ENCODE results near the gene TPCN1.

The TPCN1 gene

DNA sequence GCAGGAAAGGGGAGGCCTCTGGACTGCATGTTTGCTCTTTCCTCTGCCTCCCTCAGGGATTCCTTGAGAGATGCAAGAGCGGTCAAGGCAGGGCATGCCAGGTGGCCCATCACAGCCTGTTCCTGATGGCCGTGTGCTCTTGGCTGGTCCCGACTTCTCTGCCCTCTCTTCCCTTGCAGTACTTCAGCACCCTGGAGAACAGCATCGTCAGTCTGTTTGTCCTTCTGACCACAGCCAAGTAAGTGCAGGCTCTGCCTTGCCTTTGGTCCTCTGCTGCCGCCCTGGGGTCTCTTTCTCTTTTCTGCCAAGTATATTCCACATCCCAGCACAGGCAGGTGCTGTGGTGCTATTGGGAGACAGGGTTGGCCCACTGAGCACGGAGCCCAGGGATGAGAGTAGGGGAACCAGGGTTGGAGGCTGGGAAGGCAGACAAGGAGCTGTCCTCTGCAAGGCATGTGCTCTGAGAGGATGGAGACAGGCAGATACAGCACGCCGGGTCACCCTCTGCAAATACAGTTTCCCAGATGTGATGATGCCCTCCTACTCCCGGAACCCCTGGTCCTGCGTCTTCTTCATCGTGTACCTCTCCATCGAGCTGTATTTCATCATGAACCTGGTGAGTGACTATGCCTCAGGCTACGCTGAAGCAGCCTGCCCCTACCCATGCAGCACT, 51.9 kb downstream of the TPCN1 start:
- Histone ChIP-seq H3K9me3 (ENCODE audit: control insufficient read depth, low read length) (no peaks in the 10 kb centered on the region), H3K4me3 (ENCODE audit: insufficient read depth, low read depth, low read length) (no peak overlapping the region), H3K36me3 (ENCODE audit: control insufficient read depth, insufficient read depth, low read length) (no peaks in the 10 kb centered on the region), H3K27ac (ENCODE audit: insufficient read depth, low read depth, low read length, poor library complexity, severe bottlenecking) (no peak overlapping the region), H3K4me1 (ENCODE audit: control insufficient read depth, insufficient read depth, low read length) (peaks cover 13% of the 10 kb centered on the region), H3K27me3 (ENCODE audit: control insufficient read depth, insufficient read depth, low read length, poor library complexity, severe bottlenecking) (no peaks in the 10 kb centered on the region)
- WGBS, 2 experiments, result 90 to 92% methylated on average over 13 of the region's 13 CpGs

DNA sequence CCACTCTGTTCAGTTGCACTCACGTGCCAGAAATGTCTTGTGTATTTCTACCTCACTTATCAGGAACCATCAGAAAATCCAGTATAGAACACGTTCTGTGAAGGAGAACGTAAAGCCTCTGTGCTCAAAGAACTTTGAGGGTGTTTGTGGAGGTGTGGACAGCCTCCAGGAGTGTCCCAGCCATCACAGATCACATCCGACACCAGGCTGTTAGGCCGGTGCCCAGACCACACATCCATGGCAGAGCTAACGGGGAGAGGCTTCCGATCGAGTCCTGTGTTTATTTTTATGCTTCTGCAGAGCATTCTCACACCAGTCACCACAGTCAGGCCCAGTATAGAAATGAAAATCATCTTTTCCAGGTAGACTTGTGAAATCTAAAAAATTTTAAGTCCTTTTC, 53.6 kb downstream of the TPCN1 start:
- H3K27me3 ChIP-seq (ENCODE audit: control insufficient read depth, insufficient read depth, low read length, poor library complexity, severe bottlenecking), result no peaks in the 10 kb centered on the region
- 96% methylated on average over 8 of the region's 8 CpGs for WGBS, 2 experiments
- H3K9me3 ChIP-seq (ENCODE audit: control insufficient read depth, low read length), result no peaks in the 10 kb centered on the region
- H3K4me3 ChIP-seq (ENCODE audit: insufficient read depth, low read depth, low read length), result no peak overlapping the region
- no peaks in the 10 kb centered on the region for H3K36me3 ChIP-seq (ENCODE audit: control insufficient read depth, insufficient read depth, low read length)
- H3K27ac ChIP-seq (ENCODE audit: insufficient read depth, low read depth, low read length, poor library complexity, severe bottlenecking), result no peak overlapping the region
- H3K4me1 ChIP-seq (ENCODE audit: control insufficient read depth, insufficient read depth, low read length), result peaks cover 13% of the 10 kb centered on the region

DNA sequence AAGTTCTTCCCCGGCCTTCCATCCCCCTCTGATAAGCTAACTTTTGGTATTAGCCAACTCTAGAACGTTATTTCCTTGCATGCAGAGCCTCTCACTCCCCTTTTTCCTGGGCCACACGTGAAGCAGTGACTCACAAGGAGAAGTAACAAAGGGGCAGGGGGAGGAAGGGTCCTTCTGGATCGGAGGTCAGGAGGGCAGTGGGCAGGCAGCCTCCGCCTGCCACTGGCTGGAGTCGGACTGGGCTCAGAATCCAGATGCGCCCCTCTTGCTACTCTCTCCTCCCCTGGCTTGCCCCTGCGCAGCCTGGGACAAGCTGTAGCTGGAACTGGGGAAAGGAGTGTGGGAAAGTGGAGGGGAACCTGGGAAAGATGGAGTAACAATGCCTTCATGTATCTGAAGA, 55.0 kb downstream of the TPCN1 start:
- Histone ChIP-seq H3K4me1 (ENCODE audit: control insufficient read depth, insufficient read depth, low read length) (peaks cover 13% of the 10 kb centered on the region), H3K4me3 (ENCODE audit: insufficient read depth, low read depth, low read length) (no peak overlapping the region), H3K9me3 (ENCODE audit: control insufficient read depth, low read length) (no peaks in the 10 kb centered on the region), H3K36me3 (ENCODE audit: control insufficient read depth, insufficient read depth, low read length) (no peaks in the 10 kb centered on the region), H3K27ac (ENCODE audit: insufficient read depth, low read depth, low read length, poor library complexity, severe bottlenecking) (no peak overlapping the region), H3K27me3 (ENCODE audit: control insufficient read depth, insufficient read depth, low read length, poor library complexity, severe bottlenecking) (no peaks in the 10 kb centered on the region)
- WGBS, 2 experiments, result 69 to 75% methylated on average over 7 to 8 of the region's 8 CpGs

DNA sequence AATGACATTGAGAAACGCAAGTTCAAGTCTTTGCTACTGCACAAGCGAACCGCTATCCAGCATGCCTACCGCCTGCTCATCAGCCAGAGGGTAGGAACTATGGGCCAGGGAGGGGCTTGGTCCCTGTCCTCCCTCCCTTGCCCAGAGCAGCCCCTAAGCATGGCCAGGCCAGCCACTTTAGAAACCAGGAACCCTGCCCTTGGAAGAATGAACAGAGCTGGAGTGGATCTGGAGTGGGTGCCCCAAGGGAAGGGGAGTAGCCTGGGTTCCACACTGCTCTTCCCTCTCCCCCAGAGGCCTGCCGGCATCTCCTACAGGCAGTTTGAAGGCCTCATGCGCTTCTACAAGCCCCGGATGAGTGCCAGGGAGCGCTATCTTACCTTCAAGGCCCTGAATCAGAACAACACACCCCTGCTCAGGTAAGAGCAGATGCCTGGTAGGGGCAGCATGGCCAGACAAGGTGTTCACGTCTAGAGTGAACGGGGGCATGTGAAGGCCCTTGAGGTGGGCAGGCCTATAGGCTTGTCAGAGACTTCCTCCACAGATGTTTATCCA, 55.8 kb downstream of the TPCN1 start:
- Histone ChIP-seq H3K9me3 (ENCODE audit: control insufficient read depth, low read length) (no peaks in the 10 kb centered on the region), H3K27ac (ENCODE audit: insufficient read depth, low read depth, low read length, poor library complexity, severe bottlenecking) (no peak overlapping the region), H3K4me1 (ENCODE audit: control insufficient read depth, insufficient read depth, low read length) (peaks cover 9% of the 10 kb centered on the region), H3K36me3 (ENCODE audit: control insufficient read depth, insufficient read depth, low read length) (no peaks in the 10 kb centered on the region), H3K4me3 (ENCODE audit: insufficient read depth, low read depth, low read length) (no peak overlapping the region), H3K27me3 (ENCODE audit: control insufficient read depth, insufficient read depth, low read length, poor library complexity, severe bottlenecking) (no peaks in the 10 kb centered on the region)
- 94 to 95% methylated on average over 10 of the region's 10 CpGs for WGBS, 2 experiments

DNA sequence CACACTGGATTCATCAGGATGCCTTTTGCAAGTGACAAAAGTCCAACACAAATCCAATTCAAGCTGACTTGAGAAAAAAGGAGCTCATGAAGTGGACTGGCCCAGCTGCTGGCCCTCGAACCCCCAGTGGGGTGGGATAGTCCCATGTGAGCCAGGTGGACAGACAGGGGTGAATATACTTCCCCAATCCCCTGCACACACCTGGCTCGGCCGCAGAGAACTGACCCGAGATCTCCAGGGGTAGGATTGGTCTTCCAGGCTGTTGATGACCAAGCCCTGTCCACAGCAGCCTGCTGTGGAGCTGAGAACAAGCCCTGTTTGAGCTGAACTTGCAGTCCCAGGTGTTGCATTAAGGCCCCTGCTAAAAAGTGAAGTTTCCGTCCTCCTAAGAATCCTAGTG, 56.2 kb downstream of the TPCN1 start:
- Histone ChIP-seq H3K27ac (ENCODE audit: insufficient read depth, low read depth, low read length, poor library complexity, severe bottlenecking) (no peak overlapping the region), H3K27me3 (ENCODE audit: control insufficient read depth, insufficient read depth, low read length, poor library complexity, severe bottlenecking) (no peaks in the 10 kb centered on the region), H3K36me3 (ENCODE audit: control insufficient read depth, insufficient read depth, low read length) (no peaks in the 10 kb centered on the region), H3K4me3 (ENCODE audit: insufficient read depth, low read depth, low read length) (no peak overlapping the region), H3K4me1 (ENCODE audit: control insufficient read depth, insufficient read depth, low read length) (peaks cover 5% of the 10 kb centered on the region), H3K9me3 (ENCODE audit: control insufficient read depth, low read length) (no peaks in the 10 kb centered on the region)
- WGBS, 2 experiments, result 89 to 95% methylated on average over 5 of the region's 5 CpGs

DNA sequence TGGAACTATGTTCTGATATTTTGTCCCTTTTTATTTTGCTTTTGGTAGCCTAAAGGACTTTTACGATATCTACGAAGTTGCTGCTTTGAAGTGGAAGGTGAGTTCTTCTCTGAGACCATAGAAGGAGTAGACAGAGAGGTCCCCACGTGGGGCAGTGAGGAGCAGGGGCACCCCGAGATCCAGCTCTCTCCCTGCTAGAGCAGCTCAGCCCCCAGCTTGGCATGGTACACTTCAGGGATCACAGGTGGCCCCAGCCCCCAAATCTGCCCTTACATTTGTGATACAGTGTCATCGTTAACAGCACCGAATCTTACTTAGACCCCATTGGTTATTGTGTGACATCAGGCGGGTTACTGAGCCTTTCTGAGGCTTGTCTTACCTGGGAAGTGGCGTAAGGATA, 56.9 kb downstream of the TPCN1 start:
- Histone ChIP-seq H3K27me3 (ENCODE audit: control insufficient read depth, insufficient read depth, low read length, poor library complexity, severe bottlenecking) (no peaks in the 10 kb centered on the region), H3K9me3 (ENCODE audit: control insufficient read depth, low read length) (no peaks in the 10 kb centered on the region), H3K36me3 (ENCODE audit: control insufficient read depth, insufficient read depth, low read length) (no peaks in the 10 kb centered on the region), H3K27ac (ENCODE audit: insufficient read depth, low read depth, low read length, poor library complexity, severe bottlenecking) (no peak overlapping the region), H3K4me1 (ENCODE audit: control insufficient read depth, insufficient read depth, low read length) (peaks cover 5% of the 10 kb centered on the region), H3K4me3 (ENCODE audit: insufficient read depth, low read depth, low read length) (no peak overlapping the region)
- 90 to 92% methylated on average over 8 of the region's 8 CpGs for WGBS, 2 experiments

DNA sequence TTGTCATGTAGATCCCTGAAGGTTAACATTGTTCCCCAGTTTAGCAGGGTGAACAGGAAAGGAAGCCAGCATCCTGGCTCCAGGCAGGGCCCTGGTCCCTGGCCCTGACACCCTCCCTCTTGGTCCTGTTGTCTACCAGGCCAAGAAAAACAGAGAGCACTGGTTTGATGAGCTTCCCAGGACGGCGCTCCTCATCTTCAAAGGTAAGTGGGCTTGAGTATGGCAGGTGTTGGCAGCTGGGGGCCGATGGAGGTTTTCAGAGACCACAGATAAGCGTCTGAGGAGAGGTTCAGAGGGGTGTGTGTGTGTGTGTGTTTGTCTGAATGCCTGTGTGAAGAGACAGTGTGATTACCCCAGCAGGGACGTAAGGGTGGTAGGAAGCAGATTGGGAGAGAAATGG, 57.4 kb downstream of the TPCN1 start:
- no peaks in the 10 kb centered on the region for H3K36me3 ChIP-seq (ENCODE audit: control insufficient read depth, insufficient read depth, low read length)
- no peaks in the 10 kb centered on the region for H3K9me3 ChIP-seq (ENCODE audit: control insufficient read depth, low read length)
- no peaks in the 10 kb centered on the region for H3K27me3 ChIP-seq (ENCODE audit: control insufficient read depth, insufficient read depth, low read length, poor library complexity, severe bottlenecking)
- WGBS, 2 experiments, result 87 to 90% methylated on average over 5 of the region's 5 CpGs
- no peak overlapping the region for H3K27ac ChIP-seq (ENCODE audit: insufficient read depth, low read depth, low read length, poor library complexity, severe bottlenecking)
- H3K4me3 ChIP-seq (ENCODE audit: insufficient read depth, low read depth, low read length), result no peak overlapping the region
- peaks cover 5% of the 10 kb centered on the region for H3K4me1 ChIP-seq (ENCODE audit: control insufficient read depth, insufficient read depth, low read length)

DNA sequence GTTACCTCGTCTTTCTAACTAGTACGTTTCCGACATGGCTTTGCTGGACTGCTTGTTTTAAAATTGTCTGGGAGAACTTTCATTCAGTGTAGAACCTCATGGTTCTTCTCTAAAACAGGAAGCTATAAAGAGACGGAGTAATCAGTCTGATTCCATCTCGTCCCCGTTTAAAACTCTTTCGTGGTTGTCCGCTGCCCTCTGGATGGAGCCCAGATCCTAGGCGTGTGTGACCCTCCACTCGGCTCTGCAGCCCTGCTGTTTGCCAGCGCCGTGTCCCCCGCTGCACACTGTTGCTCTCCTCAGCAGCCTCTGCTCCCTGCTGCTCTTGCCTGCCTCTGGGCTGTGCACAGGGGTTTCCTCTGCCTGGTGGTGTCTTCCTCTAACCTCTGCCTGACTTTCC, 63.5 kb downstream of the TPCN1 start:
- Histone ChIP-seq H3K27ac (ENCODE audit: insufficient read depth, low read depth, low read length, poor library complexity, severe bottlenecking) (no peak overlapping the region), H3K4me1 (ENCODE audit: control insufficient read depth, insufficient read depth, low read length) (peaks cover 12% of the 10 kb centered on the region), H3K36me3 (ENCODE audit: control insufficient read depth, insufficient read depth, low read length) (no peaks in the 10 kb centered on the region), H3K9me3 (ENCODE audit: control insufficient read depth, low read length) (no peaks in the 10 kb centered on the region), H3K4me3 (ENCODE audit: insufficient read depth, low read depth, low read length) (no peak overlapping the region), H3K27me3 (ENCODE audit: control insufficient read depth, insufficient read depth, low read length, poor library complexity, severe bottlenecking) (no peaks in the 10 kb centered on the region)
- 90 to 92% methylated on average over 13 of the region's 13 CpGs for WGBS, 2 experiments

DNA sequence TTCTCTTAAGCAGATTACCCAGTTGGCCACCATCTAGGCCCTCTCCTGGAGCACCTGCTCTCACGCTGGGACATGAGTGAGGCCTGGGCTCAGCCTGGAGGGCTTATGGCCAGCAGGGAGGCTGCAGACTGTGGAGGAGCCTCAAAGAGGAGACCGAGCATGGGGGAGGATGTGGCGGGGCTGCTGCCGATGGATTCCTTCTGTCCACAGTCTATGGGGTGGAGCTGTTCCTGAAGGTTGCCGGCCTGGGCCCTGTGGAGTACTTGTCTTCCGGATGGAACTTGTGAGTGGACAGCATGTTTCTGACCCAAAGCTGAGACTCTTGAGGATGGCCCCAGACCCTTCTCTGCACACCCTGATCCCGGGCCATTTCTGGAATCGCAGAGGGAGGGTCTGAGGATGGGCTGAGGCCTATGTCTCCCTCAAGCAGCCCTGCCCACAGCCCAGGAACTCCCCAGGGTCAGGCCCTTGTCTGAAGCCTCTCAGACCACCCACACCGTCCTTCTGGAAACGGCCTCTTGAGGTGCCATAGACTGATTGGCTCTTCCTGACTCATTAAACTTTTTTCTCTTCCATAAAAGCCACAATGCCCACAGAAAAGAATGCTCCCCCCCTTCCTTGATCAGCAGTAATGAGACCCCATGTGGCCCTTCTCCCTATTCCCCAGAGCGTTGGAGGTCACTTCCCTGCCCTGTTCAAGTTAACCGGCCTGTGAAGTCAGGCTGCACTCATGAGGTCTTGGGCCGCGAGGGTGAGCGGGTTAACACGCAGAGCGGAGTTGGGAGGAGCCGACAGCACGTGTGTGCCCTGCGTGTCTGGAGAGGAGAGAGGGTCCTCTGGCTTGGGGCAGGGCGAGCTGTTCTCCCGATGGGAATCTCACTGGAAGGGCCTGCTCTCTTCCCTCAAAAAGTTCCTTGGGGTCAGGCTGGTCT, 64.7 kb downstream of the TPCN1 start:
- WGBS, 2 experiments, result 91 to 93% methylated on average over 22 of the region's 22 CpGs
- no peaks in the 10 kb centered on the region for H3K9me3 ChIP-seq (ENCODE audit: control insufficient read depth, low read length)
- no peaks in the 10 kb centered on the region for H3K27me3 ChIP-seq (ENCODE audit: control insufficient read depth, insufficient read depth, low read length, poor library complexity, severe bottlenecking)

DNA sequence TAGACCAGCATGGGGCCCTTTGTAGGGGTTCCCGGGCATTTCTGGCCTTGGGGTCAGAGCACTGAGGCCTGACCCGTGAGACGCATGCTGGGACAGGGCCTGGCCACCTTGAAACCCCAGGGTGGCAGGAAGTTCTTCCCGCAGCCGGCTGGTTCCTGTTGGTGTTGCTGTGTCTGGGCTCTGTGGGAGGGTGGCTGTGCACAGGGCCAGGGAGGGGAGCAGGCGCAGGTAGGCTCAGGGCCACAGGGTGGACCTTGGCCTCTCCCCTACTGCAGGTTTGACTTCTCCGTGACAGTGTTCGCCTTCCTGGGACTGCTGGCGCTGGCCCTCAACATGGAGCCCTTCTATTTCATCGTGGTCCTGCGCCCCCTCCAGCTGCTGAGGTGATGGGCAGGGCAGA, 65.4 kb downstream of the TPCN1 start:
- no peaks in the 10 kb centered on the region for H3K9me3 ChIP-seq (ENCODE audit: control insufficient read depth, low read length)
- WGBS, 2 experiments, result 89 to 90% methylated on average over 11 of the region's 11 CpGs
- H3K4me3 ChIP-seq (ENCODE audit: insufficient read depth, low read depth, low read length), result no peak overlapping the region

More for the DNA sequence above, 64.7 kb downstream of the TPCN1 start:
- Histone ChIP-seq H3K4me1 (ENCODE audit: control insufficient read depth, insufficient read depth, low read length) (peaks cover 12% of the 10 kb centered on the region), H3K36me3 (ENCODE audit: control insufficient read depth, insufficient read depth, low read length) (no peaks in the 10 kb centered on the region), H3K4me3 (ENCODE audit: insufficient read depth, low read depth, low read length) (no peak overlapping the region), H3K27ac (ENCODE audit: insufficient read depth, low read depth, low read length, poor library complexity, severe bottlenecking) (no peak overlapping the region)

More for the DNA sequence above, 65.4 kb downstream of the TPCN1 start:
- no peaks in the 10 kb centered on the region for H3K27me3 ChIP-seq (ENCODE audit: control insufficient read depth, insufficient read depth, low read length, poor library complexity, severe bottlenecking)
- H3K4me1 ChIP-seq (ENCODE audit: control insufficient read depth, insufficient read depth, low read length), result peaks cover 12% of the 10 kb centered on the region
- no peak overlapping the region for H3K27ac ChIP-seq (ENCODE audit: insufficient read depth, low read depth, low read length, poor library complexity, severe bottlenecking)
- no peaks in the 10 kb centered on the region for H3K36me3 ChIP-seq (ENCODE audit: control insufficient read depth, insufficient read depth, low read length)
